LHCN-M2 (cell line): ENCODE data around the gene CHDH. TPM values are rescaled to one million over a fixed set of nuclear protein-coding genes. Genes with fewer than 3 reads are reported as not detected.

Experiments
- DNase-seq: peaks from one replicate; pipeline ENCODE4 v3.0.0-alpha.2; 2012; ENCODE audit warnings: low read depth
- total RNA-seq: library from RNA; depleted of rRNA; stranded (reverse); fragments of >200 nt; gene quantifications from 2 replicates; pipeline ENCODE4 v1.2.3, GENCODE V29; 2014

Gene CHDH
- total RNA-seq, 1 experiment from 2014 or later, result under 0.01 TPM

DNA sequence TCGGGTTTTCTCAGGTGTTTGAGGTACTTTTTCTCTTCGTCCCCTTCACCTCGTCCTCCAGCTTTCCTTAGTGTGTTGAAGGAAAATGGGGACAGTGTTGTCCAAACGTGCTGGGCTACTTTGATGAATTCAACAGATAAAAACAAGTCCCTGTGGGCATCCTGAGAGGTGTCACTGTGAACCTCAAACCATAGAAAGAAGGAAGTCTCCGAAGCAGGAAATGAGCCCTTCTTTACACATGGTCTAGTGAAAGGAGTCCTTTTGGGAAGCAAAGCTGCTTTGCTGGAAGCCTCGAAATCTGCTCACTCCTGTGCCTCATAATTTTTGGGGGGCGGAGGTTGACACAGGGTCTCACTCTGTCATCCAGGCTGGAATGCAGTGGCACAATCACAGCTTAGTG is 10.7 kb upstream of the CHDH start:
- no peak for DNase-seq

DNA sequence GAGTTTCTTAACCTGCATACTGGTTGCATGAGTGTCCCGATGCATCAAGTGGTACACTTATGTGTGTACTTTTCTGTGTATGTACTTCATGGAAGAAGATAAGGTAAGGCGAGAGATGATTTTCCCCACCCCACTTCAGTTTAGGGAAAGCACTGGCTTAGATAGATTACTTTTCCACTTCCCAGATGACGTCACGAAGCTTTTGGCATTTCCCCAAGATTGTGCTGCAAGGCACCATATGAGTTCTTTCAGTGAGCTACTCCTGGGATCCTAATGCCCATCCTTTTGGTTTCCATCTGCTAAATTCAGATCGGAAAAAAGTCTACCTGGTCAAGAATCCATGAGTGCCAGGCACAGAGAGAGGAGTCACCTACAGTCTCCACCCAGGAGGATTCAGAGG is 4.7 kb upstream of the CHDH start:
- peak; percentile 26 for DNase-seq

DNA sequence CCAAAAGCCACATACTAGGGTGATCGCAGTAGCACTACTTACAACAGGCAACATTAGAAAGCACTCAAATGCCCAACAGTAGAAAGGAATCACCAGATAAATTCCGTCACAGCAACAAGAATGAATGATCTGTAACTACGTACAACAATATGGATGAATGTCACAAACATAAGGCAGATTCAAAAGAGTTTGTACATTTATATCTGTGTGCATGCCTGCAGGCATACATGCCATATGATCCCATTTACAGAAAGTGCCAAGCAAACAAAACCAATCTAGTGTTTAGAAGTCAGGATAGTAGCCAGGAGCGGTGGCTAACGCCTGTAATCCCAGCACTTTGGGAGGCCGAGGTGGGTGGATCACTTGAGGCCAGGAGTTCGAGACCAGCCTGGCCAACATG is 3.7 kb upstream of the CHDH start:
- no peak for DNase-seq

DNA sequence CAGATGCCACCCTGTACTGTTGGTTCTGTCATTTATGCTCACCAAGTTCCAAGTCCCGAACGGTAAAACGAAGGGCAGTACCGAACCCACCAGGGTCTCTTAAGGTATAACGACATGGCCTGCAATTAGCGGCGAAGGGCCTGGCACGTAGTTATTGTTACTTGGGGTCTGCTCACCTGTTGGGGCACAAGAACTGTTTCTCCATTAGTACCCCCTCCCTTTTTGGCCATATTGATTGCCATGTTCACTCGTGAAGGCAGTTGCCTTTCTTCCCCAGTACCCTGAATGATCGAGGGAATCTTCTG is 584 bp upstream of the CHDH start:
- no peak for DNase-seq

DNA sequence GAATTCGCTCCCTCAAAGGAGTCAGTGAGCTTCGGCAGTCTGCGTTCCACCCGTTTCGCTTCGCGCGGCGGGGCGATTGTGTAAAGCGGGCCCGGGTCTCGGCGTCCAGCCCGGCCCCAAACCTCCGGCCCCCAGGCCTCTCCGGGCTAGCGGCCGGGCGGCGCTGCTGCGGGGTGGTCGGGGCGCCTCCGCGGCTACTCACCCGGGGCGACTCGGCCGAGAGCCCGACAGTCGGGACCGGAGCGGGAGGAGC is 412 bp downstream of the CHDH start:
- DNase-seq, result no peak

DNA sequence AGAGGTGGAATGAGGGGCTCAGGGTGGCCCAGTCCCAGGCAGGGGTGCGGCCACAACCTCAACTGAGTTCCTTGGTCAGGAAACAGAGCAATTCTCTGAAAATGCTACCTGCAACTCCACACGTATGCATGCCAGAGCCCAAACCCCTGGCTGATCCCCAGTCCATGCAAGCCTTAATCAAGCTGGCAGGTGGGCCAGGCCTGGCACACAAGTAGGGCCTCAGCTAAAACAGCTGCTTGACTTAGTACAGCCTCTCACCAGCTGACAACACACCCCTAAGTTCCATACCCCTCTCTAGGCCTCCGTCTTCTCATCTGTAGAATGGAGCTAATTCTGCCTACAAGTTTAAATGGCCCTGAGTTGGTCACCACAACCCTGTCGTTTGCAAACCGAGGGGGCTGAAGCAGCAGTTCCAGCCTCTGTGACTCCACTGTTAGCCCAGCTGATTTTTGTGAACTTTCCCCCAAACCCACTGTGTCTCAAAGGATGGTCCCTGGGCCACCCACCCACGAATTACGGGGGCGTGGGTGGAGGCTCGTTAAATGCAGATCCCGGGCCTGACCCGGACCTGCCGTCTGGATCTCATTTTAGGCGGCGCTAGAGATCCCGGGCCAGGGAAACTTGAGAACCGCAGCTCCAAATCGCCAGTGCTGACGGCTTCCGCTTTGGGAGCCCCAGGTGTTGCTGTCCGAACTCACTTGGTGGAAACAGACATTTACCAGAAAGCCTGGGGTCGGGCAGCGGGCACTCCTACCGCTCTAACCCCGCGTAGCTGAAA is 927 bp downstream of the CHDH start:
- DNase-seq, result no peak

DNA sequence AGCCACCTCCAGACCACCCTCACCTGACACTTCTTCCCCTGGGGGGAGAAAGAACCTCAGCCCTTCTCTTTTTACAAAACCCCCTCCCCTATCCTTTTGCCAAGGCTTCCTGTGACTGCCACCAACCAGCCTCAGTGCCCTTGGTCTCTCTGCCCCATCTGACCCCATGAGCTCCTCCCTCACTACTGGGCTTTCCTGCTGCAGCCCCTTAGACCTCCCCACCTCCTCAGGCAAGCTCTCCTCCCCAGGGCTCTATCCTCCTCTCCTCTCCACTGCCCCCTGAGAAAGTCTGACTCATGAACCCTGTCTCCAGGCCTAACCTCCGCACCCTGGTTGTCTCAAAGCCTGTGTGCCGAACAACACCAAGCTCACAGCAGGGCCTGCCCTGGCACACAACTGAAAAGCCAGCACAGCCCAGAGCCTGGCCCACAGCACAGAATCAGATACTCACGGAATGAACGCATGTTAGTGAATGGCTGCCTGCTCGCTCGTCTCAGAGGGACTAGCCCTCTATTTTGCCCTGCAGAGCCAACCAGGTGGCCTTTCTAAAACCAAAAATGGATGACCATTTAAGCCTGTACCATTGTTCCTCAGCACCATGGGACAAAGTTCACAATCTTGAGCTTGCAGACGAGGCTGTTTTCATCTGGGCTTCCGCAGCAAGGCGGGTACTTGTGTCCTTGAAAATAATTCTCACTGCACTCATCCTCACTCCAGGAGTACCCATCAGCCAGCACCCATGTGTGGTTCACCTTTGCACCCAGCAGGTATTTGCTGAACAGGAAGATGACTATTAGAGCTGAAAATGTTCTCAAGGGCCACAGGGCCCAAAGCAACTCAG is 1.7 kb downstream of the CHDH start:
- DNase-seq, result no peak

DNA sequence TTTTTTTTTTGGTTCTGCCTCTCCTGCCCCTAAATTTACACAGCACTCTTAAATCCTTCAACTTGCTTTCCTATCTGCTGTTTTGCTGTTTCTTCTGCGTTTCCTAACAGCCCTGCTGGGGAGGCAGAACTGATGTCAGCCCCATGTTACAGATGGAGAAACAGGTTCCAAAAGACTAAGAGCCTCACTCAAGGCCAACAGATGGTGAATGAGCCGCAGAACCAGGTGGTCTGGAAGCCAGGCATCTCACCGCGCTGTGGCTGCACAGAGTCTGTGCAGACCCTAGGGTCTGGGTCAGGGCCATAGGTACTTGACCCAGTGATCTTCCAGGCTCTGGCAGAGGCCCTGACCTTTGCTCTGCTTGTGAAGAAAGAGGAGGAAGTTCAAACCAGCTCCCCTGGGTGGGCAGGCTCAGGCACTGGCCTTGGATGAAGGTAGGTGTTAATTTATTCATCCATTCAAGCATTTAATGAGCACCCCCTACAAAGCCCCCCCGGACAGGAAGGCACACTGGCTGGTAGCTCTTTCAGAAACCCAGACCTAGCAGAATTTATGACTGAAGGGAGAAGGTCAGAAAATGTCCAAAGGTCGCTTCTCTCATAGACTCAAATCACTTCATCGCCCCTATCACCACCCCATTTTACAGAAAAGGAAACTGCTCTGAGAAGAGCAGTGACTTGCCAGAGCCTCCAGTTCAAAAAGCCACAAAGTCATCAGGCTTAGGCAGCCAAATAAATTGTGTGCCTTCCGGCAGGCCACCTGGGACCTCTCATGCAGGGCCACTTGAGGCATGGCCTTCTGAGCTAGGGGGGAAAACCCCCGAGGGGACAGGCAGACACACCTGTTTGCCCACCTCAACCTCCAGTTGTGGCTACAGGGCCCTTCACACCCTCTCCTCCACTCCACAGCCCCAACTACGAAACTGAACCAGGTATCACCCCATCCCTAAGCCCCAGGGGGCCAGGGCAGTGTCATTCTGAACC is 2.7 kb downstream of the CHDH start:
- no peak for DNase-seq

DNA sequence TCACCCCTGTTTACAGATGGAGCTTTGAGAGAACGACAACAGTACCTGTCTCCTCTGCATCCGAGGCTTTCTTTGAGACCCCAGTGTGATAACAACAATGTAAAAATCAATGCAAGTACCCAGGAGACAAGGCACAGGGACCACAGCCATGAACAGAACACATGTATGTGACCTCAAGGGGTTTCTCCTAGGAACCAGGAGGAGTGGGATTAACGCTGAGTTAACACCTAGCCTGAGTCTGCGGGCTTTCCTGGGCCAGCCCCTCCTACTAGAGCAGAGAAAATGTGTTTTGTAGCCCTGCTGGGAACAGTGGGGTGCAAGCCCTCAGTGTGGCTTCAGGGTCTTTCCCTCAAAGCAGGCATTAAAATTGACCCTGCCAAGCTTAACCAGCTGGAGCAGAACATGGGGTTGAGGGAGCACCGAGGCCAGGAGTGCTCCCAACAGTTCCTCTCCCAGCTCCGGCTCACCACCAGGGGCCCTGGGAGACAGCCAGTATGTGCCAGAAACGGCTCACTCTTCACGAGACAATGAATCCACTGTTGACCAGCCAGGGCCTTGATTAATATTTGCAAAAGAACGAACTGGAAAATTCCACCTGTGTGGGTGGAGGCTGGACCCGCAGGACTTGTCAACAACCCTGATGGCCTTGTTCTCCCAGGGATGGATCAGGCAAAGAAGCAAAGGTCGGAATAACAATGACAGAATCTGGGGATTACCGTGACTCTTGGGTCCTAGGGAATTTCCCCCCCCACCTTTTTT is 3.6 kb downstream of the CHDH start:
- no peak for DNase-seq

DNA sequence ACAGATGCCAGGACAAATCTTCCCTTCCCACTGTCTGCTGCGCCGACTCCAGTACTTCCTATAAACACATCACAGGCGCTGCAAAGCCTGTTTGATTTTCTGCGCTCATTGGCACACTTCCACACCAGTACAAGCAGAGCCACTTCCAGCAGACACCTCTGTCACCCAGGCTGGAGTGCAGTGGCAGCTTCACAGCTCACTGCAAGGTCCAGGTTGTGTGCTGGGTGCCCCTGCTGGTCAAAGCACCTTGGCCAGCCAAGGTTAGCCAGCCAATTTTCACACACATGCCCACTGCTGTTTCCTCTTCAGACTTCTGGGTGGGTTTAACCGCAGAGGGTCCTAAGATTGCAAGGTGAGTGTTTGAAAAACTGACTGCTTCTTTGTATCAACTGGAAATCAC is 4.9 kb downstream of the CHDH start:
- no peak for DNase-seq

DNA sequence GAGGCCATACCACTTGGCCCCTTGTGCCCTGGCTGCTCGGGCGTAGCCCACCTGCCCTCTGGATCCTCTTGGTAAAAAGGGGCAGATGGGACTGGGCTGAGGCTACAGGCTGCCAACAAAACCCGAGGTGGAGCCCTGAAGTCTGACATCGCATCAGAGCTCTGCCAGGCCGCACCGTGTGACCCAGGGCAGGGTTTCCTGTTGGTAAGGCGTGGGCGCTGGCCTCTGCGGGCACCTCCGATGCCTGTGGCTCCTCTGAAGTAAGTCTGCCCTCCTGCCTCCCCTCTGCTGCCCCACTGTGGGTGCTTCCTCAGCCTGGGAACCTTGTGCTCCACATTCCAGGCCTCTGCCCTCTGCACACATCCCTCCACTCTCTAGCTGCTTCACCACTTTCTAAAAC is 8.9 kb downstream of the CHDH start:
- no peak for DNase-seq

DNA sequence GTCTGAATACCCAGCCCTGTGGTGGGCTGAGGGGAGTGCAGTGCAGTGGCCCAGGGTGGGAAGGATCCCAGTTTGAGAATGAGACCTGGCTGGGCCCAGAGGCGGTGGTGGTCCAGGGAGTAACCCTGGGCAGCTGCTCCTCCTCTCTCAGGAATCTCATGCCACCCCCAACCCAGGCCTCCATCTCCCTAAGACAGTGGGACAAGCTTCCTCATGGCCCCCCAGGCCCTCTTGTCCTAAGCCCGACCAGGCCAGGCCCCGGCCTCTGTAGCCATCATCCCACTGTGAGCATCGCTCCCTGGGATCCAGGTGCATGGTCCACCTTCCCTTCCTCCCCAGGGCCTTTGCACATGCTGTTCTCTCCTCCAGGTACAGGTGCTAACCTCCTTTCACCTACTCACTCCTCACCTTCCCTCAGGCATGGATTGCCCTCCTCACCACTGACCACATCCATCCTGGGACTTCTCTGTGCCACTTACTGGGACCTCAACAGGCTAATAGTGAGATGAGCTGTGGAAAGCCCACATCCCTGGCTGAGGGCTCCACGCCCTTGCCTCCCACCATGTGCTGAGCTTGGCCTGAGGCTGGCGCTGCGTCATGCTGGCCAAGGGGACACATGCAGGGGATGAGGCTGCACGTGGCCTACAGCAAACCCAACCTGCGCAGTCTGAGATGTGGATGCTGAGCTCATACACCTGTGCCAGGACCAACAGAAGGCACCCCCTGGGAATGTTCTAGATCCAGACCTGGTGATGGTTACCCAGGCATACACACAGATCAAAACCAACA is 9.9 kb downstream of the CHDH start:
- no peak for DNase-seq

DNA sequence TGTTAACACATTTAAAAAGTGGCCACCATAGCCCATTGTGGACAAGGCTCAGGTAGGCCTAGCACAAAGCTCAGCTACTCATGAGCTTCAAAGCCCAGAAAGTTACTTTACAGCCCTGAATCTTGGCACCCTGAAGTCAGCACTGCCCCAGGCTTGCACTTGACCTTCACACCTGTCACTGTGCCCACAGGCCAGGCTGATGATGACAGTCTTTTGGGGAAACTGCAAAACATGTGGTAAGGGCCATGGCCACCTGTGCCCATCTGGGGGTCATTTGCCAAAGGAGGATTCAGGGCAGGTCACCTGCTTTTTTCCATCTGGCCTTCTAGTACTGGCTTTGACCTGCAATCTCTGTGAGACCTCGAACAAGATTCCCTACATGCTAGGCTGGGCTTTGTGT is 11.0 kb downstream of the CHDH start:
- DNase-seq, result no peak

DNA sequence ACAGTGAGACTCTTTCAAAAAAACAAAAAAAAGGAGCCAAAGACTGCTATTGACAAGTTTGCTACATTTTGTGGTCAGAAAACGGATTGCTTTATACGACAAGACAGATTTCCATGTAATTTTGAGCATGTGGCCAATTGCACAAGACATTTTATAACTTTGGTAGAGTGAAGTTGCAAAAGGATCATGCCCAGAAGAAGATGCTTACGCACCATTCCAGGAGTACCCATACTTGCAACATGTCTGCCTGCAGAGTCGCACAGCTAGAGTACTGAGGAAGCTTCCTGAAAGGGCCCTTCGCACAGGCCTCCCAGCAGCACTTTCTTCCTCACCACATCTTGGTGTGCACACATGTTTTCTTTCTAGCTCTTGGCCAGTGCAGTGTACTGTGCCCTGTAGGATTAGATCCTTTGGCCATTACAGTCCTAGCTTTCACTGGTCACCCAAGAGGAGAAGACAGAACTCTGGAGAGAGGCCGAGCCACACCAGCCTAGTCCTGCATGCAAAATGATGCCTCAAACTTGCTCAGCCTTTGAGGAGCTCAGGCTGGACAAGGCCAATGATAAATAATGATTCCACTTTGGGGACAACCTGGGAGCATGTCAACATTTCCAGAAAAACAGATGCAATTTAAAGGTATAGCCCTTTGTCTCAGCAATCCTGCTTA is 11.7 kb downstream of the CHDH start:
- no peak for DNase-seq

DNA sequence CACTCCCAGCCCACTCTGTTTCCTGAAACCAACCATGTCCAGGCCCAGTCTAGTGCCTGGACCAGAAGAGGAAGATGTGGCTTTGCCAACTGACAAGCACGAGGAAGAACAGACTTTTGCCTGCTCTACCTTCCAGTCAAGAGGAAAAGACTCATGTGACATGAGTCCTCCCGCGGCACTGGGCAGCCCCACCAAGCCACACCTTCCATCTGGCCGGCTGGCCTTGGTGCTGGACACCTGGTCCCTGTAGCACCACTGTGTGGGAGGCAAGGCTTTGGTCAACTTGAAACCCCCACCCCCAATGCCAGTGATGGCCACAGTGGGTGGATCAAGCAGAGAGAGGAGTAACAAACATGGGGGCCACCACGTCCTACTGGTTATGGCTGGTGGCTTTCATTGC is 12.5 kb downstream of the CHDH start:
- no peak for DNase-seq

DNA sequence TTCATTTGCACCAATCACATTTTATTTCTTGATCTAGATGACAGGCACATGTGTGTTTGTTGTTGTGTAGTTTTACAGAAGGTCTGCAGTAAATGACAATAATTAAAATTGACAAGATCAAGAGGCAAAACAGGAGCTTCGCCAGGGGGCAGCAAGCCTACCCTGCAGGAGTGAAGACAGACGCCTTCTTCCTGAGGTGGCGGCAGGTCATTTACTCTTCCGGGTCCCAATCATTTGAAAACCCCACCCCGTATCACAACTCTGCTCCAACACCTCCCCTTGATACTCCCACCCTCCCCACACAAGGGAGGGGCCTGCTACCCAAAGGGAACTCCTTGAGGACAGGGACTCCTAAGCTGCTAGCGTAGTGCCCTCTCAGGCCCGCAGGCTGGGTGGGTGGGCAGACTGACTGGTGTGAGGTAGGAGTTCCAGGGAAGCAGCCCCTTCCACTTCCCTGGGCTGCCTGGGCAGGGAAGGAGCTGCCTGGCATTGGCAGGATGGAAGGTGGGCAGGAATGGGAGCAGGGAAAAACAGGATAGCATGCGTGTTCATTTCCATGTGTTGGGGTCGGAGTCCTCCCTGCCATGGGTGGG is 13.1 kb downstream of the CHDH start:
- DNase-seq, result no peak

DNA sequence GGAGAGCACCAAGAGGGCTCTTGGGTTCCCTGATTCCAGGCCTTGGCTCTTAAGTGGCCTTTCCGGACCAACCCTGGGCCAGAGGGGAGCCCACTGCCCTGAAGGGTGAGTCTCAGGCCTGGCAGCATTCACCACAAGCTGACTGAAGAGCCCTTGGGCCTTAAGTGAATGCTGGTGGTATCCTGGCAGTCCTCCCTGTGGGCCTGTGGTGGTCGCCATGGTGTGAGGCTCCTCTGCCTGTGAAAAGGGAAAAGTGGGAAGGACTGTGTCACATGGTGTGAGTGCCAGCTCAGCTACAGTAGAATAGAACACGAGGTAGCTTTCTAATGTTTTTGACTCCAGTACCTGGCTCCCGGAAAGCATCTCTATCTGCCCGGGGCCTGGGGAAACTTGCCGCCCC is 15.3 kb downstream of the CHDH start:
- DNase-seq, result no peak

DNA sequence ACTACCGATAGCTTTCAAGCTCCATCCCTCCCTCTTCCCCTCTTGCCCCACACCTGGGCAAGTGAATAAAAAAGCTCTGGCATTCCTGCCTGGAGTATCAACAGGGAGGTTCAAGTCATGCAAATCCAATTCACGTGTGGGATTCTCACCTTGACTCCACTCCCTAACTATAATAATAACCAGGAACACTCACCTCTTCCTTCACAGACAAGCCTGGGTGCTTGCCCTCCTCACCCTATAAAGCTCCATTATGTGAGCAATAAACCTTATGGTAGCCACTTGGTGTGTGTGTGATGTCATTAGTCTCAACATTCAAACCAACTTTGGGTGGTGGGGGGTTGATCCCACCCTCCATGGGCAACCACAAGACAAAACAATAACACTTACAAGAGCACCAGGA is 16.6 kb downstream of the CHDH start:
- no peak for DNase-seq

DNA sequence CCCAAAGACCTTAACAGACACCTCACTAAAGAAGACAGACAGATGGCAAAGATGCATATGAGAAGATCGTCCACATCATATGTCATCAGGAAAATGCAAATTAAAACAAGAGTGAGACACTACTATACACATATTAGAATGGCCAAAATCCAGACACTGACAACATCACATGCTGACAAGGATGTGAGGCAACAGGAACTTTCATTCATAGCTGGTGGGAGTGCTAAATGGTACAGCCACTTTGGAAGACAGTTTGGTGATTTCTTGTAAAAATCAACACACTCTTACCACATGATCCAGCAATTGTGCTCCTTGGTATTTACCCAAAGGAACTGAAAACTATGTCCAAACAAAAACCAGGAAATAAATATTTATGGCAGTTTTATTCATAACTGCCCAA is 17.6 kb downstream of the CHDH start:
- no peak for DNase-seq

DNA sequence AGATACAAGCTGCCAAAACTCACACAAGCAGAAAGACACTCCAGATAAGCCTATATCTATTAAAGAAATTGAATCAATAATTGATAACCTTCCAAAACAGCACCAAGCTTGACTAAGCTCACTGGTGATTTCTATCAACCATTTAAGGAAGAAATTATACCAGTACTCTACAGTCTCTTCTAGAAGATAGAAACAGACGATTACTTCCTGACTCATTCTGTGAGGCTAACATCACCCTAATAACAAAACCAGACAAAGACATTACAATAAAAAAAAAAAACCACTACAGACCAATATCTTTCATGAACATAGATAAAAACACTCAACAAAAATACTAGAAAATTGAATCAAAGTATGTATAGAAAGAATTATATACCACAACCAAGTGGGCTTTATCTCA is 20.2 kb downstream of the CHDH start:
- no peak for DNase-seq
